ENCODE data around the gene WNT9A. TPM values are rescaled to one million over a fixed set of nuclear protein-coding genes. Genes with fewer than 3 reads are reported as not detected.

WNT9A gene
- polyA plus RNA-seq, 1 of the 3 experiments (the other 2 are of a cell fraction) = 0.31 TPM

GRCh38 chr1:227888404-227889046 is 59.2 kb downstream of the WNT9A start:
- DNase-seq = peak; percentile 16
- ChIA-PET POLR2A (interaction anchor here (0.6 kb wide), 1 partner anchor 126 kb away, joined by 4 read pairs; no protein-coding TSS in a partner anchor), CTCF (no interaction called here)
- Histone ChIP-seq H2AFZ (ENCODE audit: low read depth) (no peak overlapping the region), H3K9ac (no peak overlapping the region), H3K4me3 (ENCODE audit: low read depth in 2 of 2, low read length in 1 of 2) (no peak overlapping the region), H3K27ac (ENCODE audit: low read depth in 2 of 2, low read length in 1 of 2) (no peak overlapping the region), H3F3A (replicated peaks; ENCODE audit: insufficient read depth) (no peaks in the 10 kb centered on the region), H3K36me3 (replicated peaks in 1 of 2; ENCODE audit: control insufficient read depth in 1 of 2, insufficient read depth in 2 of 2, low read length in 1 of 2) (no peaks in the 10 kb centered on the region), H3K9me3 (no peaks in the 10 kb centered on the region), H3K27me3 (ENCODE audit: insufficient read depth) (no peaks in the 10 kb centered on the region), H3K79me2 (ENCODE audit: insufficient read depth) (no peaks in the 10 kb centered on the region), H3K4me2 (no peak overlapping the region), H3K4me1 (ENCODE audit: control insufficient read depth in 1 of 2, insufficient read depth in 2 of 2, low read depth in 1 of 2, low read length in 1 of 2) (no peaks in the 10 kb centered on the region; a peak in 1 of 4 replicates), H3K9me2 (no peaks in the 10 kb centered on the region), H4K20me1 (ENCODE audit: insufficient read depth) (no peaks in the 10 kb centered on the region)
- no CpG with 5 or more reads among the region's 8 CpGs for WGBS (ENCODE audit: low lambda C conversion rate)
- TF ChIP-seq RAD21 (IDR thresholded peaks at IDR 0.05; ENCODE audit: low read length) (no peak), USF2 (IDR thresholded peaks at IDR 0.05; ENCODE audit: borderline replicate concordance, low read depth, low read length) (no peak), MXI1 (IDR thresholded peaks at IDR 0.05; ENCODE audit: low read depth, low read length) (no peak), RCOR1 (IDR thresholded peaks at IDR 0.05; ENCODE audit: low read length) (no peak), NFIC (IDR thresholded peaks at IDR 0.05; ENCODE audit: borderline replicate concordance) (no peak), FOXJ3 (CRISPR knock-in tag; IDR thresholded peaks at IDR 0.05) (no peak), MEF2A (IDR thresholded peaks at IDR 0.05; ENCODE audit: borderline replicate concordance, low read depth) (no peak), SIN3A (IDR thresholded peaks at IDR 0.05; ENCODE audit: borderline replicate concordance, low read depth, low read length) (no peak)
- TF ChIP-seq, protein P1, sequence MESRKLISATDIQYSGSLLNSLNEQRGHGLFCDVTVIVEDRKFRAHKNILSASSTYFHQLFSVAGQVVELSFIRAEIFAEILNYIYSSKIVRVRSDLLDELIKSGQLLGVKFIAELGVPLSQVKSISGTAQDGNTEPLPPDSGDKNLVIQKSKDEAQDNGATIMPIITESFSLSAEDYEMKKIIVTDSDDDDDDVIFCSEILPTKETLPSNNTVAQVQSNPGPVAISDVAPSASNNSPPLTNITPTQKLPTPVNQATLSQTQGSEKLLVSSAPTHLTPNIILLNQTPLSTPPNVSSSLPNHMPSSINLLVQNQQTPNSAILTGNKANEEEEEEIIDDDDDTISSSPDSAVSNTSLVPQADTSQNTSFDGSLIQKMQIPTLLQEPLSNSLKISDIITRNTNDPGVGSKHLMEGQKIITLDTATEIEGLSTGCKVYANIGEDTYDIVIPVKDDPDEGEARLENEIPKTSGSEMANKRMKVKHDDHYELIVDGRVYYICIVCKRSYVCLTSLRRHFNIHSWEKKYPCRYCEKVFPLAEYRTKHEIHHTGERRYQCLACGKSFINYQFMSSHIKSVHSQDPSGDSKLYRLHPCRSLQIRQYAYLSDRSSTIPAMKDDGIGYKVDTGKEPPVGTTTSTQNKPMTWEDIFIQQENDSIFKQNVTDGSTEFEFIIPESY (IDR thresholded peaks at IDR 0.05; ENCODE audit: borderline replicate concordance, low read depth) = no peak

DNA sequence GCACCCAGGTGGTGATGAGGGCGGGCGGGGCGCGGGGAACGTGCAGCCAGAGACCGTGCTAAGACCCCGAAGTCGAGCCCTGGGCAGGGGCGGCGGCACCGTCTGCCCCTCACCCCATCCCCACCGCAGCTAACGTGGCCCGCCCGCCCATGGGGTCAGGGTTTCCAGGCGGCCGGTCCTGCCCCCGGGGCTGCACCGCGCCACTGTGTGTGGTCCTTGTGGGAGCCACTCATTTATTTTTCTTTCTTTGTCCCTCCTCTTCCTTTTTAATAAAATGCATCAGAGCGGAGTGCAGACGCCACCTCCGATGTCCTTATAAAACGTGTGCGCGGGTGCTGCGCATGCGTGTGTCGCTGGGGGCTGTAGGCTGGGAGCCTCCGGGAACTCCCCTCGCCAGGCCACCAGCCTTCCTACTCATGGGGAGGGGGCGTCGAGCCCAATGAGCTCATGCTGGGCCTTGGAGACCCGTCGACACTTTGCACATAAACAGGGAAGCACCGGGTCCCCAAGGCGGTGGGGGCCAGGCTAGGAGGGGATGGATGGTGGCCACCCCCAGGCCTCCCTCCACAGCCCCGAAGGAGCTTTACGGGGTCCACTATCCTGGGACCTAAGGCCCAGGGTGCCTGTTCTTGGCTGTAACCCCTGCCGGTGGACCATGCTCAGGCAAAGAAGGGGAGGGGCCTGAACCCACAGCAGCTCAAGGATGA is 59.9 kb downstream of the WNT9A start:
- Histone ChIP-seq H3K4me3 (ENCODE audit: low read depth in 2 of 2, low read length in 1 of 2) (no peak overlapping the region), H3K27me3 (ENCODE audit: insufficient read depth) (no peaks in the 10 kb centered on the region), H3F3A (replicated peaks; ENCODE audit: insufficient read depth) (no peaks in the 10 kb centered on the region), H3K36me3 (replicated peaks in 1 of 2; ENCODE audit: control insufficient read depth in 1 of 2, insufficient read depth in 2 of 2, low read length in 1 of 2) (no peaks in the 10 kb centered on the region), H3K9me3 (no peaks in the 10 kb centered on the region), H3K4me1 (ENCODE audit: control insufficient read depth in 1 of 2, insufficient read depth in 2 of 2, low read depth in 1 of 2, low read length in 1 of 2) (no peaks in the 10 kb centered on the region; a peak in 1 of 4 replicates), H3K79me2 (ENCODE audit: insufficient read depth) (no peaks in the 10 kb centered on the region), H3K9ac (no peak overlapping the region), H3K4me2 (no peak overlapping the region), H2AFZ (ENCODE audit: low read depth) (no peak overlapping the region), H4K20me1 (ENCODE audit: insufficient read depth) (no peaks in the 10 kb centered on the region), H3K9me2 (no peaks in the 10 kb centered on the region), H3K27ac (ENCODE audit: low read depth in 2 of 2, low read length in 1 of 2) (no peak overlapping the region)
- TF ChIP-seq CHD2 (IDR thresholded peaks at IDR 0.05; ENCODE audit: low read length, partially characterized antibody) (no peak), POLR2AphosphoS5 (IDR thresholded peaks at IDR 0.05; ENCODE audit: low read depth, low read length) (no peak), GATA2 (CRISPR knock-in tag; IDR thresholded peaks at IDR 0.05) (no peak)
- ChIA-PET CTCF (no interaction called here), POLR2A (no interaction called here)
- peak; percentile 29 for DNase-seq
- WGBS (ENCODE audit: low lambda C conversion rate) = 86% methylated on average over 24 of the region's 40 CpGs

Data from SK-N-SH (cell line).